ENCODE measurements around the gene PCDHB15. TPM values are rescaled to one million over a fixed set of nuclear protein-coding genes. Genes with fewer than 3 reads are reported as not detected.

Gene PCDHB15
- total RNA-seq, 4 donors from 2014 or later, result 5.4 to 7.6 (median 6.4) TPM

DNA sequence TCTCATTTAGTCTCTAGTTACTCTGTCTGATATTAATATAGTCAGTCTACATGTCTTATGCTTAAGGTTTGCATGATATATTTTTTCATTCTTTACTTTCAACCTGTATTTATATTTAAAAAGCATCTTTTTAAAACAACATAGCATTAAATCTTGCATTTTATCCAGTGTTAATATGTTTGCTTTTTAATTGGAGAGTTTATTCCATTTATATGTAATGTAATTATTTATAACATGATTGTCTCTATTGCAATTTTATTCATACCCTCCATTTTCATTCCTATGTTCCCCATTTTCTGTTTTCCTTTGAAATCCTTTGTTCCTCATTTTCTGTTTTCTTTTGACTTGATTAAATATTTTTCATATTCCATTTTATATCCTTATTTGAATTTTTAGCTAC, 13.3 kb downstream of the PCDHB15 start:
- Histone ChIP-seq H3K9me3 (peaks cover 4 to 100% (median 72%) of the 10 kb centered on the region in 4 donors), H3K36me3 (peaks cover 0 to 92% (median 0%) of the 10 kb centered on the region in 3 donors), H3K27me3 (no peaks in the 10 kb centered on the region), H3K27ac (no peak overlapping the region), H3K4me1 (no peaks in the 10 kb centered on the region), H3K4me3 (no peak overlapping the region)
- TF ChIP-seq EP300 (IDR thresholded peaks at IDR 0.05) (no peak), POLR2A (IDR thresholded peaks at IDR 0.05) (no peak)
- TF ChIP-seq, protein P1, sequence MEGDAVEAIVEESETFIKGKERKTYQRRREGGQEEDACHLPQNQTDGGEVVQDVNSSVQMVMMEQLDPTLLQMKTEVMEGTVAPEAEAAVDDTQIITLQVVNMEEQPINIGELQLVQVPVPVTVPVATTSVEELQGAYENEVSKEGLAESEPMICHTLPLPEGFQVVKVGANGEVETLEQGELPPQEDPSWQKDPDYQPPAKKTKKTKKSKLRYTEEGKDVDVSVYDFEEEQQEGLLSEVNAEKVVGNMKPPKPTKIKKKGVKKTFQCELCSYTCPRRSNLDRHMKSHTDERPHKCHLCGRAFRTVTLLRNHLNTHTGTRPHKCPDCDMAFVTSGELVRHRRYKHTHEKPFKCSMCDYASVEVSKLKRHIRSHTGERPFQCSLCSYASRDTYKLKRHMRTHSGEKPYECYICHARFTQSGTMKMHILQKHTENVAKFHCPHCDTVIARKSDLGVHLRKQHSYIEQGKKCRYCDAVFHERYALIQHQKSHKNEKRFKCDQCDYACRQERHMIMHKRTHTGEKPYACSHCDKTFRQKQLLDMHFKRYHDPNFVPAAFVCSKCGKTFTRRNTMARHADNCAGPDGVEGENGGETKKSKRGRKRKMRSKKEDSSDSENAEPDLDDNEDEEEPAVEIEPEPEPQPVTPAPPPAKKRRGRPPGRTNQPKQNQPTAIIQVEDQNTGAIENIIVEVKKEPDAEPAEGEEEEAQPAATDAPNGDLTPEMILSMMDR (IDR thresholded peaks at IDR 0.05), result no peak
- DNase-seq (ENCODE audit: low spot score in 2 of 2), result no peak

DNA sequence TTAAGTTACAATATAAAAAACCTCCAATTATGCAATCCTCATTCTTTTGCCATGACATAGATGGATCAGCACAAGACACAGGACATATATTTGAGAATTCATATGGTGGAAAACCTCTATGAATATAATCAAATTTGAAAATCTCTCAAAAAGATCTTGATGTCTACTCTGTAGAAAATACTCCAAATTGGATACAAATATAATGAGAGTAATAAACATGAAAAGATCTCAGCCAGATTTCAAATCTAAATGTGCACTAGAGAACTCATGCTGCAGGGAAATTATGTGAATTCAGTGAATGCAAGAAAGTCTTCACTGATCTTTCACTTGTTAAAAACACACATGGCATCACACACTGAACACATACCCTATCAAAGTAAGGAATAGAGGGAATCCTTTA, 13.8 kb downstream of the PCDHB15 start:
- no peak for DNase-seq (ENCODE audit: low spot score in 2 of 2)
- Histone ChIP-seq H3K27ac (no peak overlapping the region), H3K36me3 (peaks cover 0 to 92% (median 0%) of the 10 kb centered on the region in 3 donors), H3K9me3 (peaks cover 4 to 100% (median 74%) of the 10 kb centered on the region in 4 donors), H3K4me3 (no peak overlapping the region), H3K27me3 (no peaks in the 10 kb centered on the region), H3K4me1 (no peaks in the 10 kb centered on the region)
- TF ChIP-seq EP300 (IDR thresholded peaks at IDR 0.05) (no peak), POLR2A (IDR thresholded peaks at IDR 0.05) (no peak)
- TF ChIP-seq, protein P1 (IDR thresholded peaks at IDR 0.05), result no peak

DNA sequence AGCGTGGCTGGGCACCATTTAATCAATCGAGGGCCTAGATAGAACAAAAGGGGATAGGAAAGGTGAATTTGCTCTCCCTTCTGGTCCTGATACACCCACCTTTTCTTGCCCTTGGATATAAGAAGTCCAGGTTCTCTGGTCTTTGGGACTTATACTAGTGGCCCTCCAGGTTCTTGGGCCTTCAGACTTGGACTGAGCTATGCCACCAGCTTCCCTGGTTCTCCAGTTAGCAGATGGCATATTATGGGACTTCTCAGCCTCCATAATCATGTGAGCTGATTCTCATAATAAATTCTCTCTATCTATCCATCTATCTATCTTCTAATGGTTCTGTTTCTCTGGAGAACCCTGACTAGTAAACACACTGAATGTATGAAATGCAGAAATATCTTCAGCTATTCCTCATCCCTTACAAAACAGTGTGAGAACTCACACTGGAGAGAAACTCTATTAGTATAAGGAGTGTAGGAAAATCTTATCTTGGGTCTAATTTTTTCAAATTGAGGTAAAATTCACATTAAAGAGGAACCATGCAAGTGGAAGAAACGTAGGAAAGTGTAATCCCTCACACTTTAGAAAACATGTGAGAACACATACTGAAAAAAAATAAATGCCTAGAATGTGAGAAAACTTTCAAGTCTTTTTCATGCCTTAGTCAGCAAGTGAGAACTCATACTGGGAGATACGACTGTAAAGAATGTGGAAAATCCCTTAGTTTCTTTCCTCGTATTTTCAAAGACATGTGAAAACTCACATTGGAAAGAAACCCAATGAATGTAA, 15.5 kb downstream of the PCDHB15 start:
- Histone ChIP-seq H3K27ac (no peak overlapping the region), H3K36me3 (peaks cover 0 to 94% (median 0%) of the 10 kb centered on the region in 3 donors), H3K9me3 (peaks cover 11 to 100% (median 77%) of the 10 kb centered on the region in 4 donors), H3K27me3 (no peaks in the 10 kb centered on the region), H3K4me3 (no peak overlapping the region), H3K4me1 (no peaks in the 10 kb centered on the region)
- no peak for DNase-seq (ENCODE audit: low spot score in 2 of 2)
- TF ChIP-seq POLR2A (IDR thresholded peaks at IDR 0.05), result no peak
- WGBS, 2 donors, result 67 to 77% methylated on average over 5 of the region's 5 CpGs

DNA sequence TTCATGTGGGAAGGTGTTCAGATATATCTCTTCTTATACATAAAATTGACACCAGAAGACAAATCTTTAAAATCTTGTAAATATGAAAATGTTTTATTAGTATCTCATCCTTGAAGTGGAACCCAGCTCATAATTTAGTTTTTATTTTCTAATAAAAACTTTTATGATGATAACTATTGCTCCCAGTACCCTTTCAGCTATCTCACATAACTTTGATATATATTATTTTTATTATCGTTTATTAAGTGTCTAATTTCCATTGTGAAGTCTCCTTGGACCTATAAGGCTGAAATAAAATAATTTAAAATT, 16.0 kb downstream of the PCDHB15 start:
- no peak for DNase-seq (ENCODE audit: low spot score in 2 of 2)
- WGBS, 2 donors, result 80 to 83% methylated on average over 1 of the region's 1 CpG
- Histone ChIP-seq H3K4me3 (no peak overlapping the region), H3K9me3 (peaks cover 15 to 100% (median 74%) of the 10 kb centered on the region in 4 donors), H3K27ac (no peak overlapping the region), H3K36me3 (peaks cover 0 to 96% (median 0%) of the 10 kb centered on the region in 3 donors), H3K4me1 (no peaks in the 10 kb centered on the region), H3K27me3 (no peaks in the 10 kb centered on the region)
- no peak for TF ChIP-seq POLR2A (IDR thresholded peaks at IDR 0.05)
- TF ChIP-seq EP300 (IDR thresholded peaks at IDR 0.05), result no peak
- TF ChIP-seq, protein P1 (IDR thresholded peaks at IDR 0.05), result no peak

DNA sequence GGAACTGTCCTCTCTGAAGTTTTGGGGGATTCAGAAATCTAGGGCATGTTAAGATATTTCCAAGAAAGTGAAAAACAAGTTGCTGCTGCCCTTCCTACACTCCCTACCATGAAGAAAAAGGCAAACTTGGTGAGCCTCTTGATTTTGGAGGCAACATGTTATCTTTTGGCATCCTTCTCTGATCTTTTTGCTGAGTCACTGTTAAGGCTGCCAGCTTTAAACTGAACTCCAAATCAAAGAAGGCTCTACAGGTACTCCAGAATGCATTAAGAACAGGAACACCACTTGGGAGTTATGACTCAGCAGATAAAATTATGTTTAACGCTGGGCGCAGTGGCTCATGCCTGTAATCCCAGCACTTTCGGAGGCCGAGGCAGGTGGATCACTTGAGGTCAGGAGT, 24.0 kb downstream of the PCDHB15 start:
- Histone ChIP-seq H3K4me3 (no peak overlapping the region), H3K9me3 (peaks cover 22 to 100% (median 61%) of the 10 kb centered on the region in 4 donors), H3K27ac (no peak overlapping the region), H3K4me1 (no peaks in the 10 kb centered on the region), H3K36me3 (peaks cover 0 to 93% (median 0%) of the 10 kb centered on the region in 3 donors), H3K27me3 (no peaks in the 10 kb centered on the region)
- DNase-seq (ENCODE audit: low spot score in 2 of 2), result no peak
- 97 to 99% methylated on average over 4 of the region's 4 CpGs for whole genome bisulfite sequencing, 2 donors
- TF ChIP-seq POLR2A (IDR thresholded peaks at IDR 0.05) (no peak), EP300 (IDR thresholded peaks at IDR 0.05) (no peak)
- TF ChIP-seq, protein P1 (IDR thresholded peaks at IDR 0.05), result no peak

All from tibial nerve (tissue), 4 donors.